ENCODE results near the gene CEP78.

CEP78 gene

GRCh38 chr9:78311075-78311474 is 75.2 kb downstream of the CEP78 start:
- no peak for DNase-seq

GRCh38 chr9:78311886-78312524 is 76.1 kb downstream of the CEP78 start:
- DNase-seq: no peak

- no peak for DNase-seq
Measured at GRCh38 chr9:78314550-78314949, 78.7 kb downstream of the CEP78 start.

- no peak for DNase-seq
Measured at GRCh38 chr9:78314953-78315870, 79.3 kb downstream of the CEP78 start.

GRCh38 chr9:78316166-78316892 is 80.5 kb downstream of the CEP78 start:
- no peak for DNase-seq

GRCh38 chr9:78319197-78320029 is 83.5 kb downstream of the CEP78 start:
- no peak for DNase-seq

- DNase-seq: no peak
Measured at GRCh38 chr9:78320030-78320693, 84.3 kb downstream of the CEP78 start.

- DNase-seq: no peak
Measured at GRCh38 chr9:78320875-78321496, 85.1 kb downstream of the CEP78 start.

- DNase-seq: no peak
Measured at GRCh38 chr9:78321505-78321904, 85.6 kb downstream of the CEP78 start.

- no peak for DNase-seq
Measured at GRCh38 chr9:78324068-78324650, 88.3 kb downstream of the CEP78 start.

GRCh38 chr9:78324682-78325081 is 88.8 kb downstream of the CEP78 start:
- no peak for DNase-seq

GRCh38 chr9:78325343-78325742 is 89.5 kb downstream of the CEP78 start:
- DNase-seq: no peak

GRCh38 chr9:78325846-78326360 is 90.0 kb downstream of the CEP78 start:
- no peak for DNase-seq

- DNase-seq: no peak
Measured at GRCh38 chr9:78326564-78326963, 90.7 kb downstream of the CEP78 start.
